NOMO-1 treated with DMSO at 0.1 percent for 48 hours (cell line): ENCODE results near the gene SLFN12L.

Experiments
- DNase-seq: peaks from one replicate; lab custom pipeline; 2025; ENCODE audit not compliant: unreplicated experiment; lab: John Stamatoyannopoulos, UW

The SLFN12L gene

DNA sequence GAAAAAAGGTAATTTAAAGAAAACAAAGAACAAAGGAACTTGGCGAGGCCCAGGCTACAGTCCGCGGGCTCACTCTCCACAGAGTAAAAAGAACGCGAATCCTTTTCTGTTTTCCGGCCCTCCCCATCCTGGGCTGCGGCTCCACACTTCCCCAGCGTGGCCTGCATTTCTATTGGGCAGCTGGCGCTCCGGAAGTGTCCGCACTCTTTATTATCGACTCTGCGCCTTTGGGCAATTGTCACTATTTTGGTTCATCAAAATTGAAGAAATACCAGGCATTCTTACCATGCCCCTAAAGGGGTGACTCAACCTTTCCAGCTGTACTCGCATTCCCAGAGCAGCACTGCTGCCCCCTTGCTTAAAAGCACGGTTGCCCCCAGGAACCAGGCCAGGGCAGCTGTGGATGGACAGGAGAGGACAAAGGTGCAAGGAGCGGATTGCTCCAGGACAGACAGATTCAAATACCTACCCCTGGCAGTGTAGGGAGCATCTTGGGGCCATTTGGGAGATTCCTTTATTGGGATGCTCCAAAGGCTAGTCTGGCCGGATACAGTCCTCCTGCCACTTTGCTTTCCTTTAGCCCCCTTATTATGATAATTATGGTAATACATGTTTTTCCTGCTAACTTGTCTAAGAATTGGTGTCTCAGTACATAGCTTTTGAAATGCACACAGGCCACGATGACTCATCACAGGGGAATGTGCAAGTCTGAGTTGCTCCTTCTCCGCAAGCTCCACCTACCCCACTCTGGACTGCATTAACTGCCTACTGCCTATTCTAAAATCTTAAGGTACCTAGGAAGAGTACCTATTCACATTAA, 104.2 kb downstream of the SLFN12L start:
- peak; percentile 90 for DNase-seq

DNA sequence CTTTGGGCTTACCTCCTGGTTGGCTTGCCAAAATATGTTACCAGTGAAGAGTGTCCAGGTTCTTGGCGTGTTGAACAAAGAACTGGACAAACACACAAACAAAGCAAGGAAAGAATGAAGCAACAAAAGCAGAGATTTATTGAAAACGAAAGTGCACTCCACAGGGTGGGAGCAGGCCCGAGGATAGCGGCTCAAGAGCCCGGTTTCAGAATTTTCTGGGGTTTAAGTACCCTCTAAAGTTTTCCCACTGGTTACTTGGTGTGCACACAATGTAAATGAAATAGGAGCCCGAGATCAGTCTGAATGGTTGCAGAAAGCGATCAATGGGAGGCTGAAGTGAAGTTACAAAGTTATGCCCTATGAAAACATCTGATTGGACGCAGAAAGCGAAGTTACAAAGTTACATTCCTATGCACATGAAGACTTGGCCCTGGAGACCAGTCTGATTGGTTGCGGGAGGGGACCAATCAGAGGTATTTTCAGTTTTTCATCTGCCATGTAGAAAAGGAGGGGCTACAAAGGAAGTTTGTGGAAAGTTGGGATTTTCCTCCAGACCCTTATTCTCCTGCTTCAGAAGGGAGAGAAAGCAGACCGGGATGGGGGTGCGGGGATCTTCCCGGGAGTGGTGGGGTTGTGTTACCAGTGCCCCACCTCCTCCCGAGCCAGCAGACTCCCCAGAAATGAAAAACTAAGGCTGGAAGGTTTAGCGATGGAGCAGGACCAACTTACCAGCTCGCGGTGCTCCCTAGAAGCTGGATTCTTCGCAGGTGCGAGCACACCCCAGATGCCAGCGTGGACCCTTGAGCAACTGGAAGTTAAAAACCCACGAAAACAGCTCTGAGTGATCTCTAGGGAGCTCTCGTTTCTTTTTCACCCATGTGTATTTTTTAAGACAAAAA, 105.1 kb downstream of the SLFN12L start, which contains the start of gene SLFN12:
Gene SLFN12 (minus strand): TSS at position 325 of the 899 bp plus-strand sequence. CDS start 9,472 bp downstream, outside the sequence.
- peak; percentile 79 for DNase-seq

DNA sequence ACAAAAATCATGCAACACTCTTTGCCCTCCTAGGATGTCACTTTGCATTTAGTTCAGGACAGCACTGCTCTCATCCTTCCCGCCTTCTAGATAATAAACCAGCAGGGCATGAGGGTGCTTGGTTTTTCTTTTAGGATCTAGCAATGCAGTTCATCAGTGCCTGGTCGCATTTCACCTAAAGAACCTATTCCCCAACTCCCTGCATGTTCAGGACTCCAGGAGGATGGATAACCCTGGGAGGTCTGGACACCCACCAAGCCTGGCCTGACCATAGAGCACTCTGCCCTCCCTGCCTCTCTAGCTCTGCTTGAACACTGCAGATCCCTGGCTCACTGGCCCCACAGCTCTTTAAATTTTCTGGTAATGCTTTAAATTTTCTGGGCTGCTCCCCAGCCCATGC, 107.8 kb downstream of the SLFN12L start:
- DNase-seq = no peak

DNA sequence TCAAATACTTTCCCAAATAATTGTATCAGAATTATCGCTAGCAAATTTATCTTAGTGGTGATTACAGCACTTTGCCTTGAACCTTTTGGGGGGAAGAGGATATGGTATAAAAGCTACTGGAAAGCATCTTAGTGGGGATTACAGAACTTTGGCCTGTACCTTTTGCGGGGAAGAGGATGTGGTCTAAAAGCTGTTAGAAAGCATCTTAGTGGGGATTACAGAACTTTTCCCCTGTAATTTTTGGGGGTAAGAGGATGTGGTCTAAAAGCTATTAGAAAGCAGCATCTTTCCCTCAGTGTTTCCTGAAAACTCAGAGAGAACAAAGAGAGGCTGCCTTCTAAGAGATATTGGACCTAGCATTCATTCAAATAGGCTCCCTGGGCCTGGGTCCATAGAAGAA, 109.2 kb downstream of the SLFN12L start:
- DNase-seq = no peak

DNA sequence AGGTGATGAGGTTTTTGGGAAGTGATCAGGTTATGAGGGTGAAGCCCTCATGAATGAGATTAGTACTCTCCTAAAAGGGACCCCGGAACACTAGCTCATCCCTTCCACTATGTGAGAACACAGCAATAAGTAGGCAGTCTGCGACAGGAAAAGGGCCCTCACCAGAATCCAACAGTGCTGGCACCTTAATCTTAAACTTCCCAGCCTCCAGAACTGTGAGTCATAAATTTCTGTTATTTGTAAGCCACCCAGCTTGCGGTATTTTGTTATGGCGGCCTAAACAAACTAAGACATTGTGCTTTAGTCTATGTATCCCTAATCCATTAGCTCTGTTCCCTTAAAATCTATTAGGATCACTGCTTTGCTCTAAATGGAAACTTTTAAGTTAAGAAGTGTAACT, 113.7 kb downstream of the SLFN12L start:
- no peak for DNase-seq
